AG20443 (cell line): ENCODE data around the gene DOCK4.

Experiments used
- DNase-seq: peaks from one replicate; pipeline ENCODE4 v3.0.0; 2012; ENCODE audit warnings: low spot score, mixed read lengths

DOCK4 gene

GRCh38 chr7:111855842-111856227, 350.4 kb downstream of the DOCK4 start:
- peak; percentile 28 for DNase-seq

GRCh38 chr7:111855161-111855841, 350.9 kb downstream of the DOCK4 start:
- peak; percentile 77 for DNase-seq

- DNase-seq: peak; percentile 27
Measured at GRCh38 chr7:111853201-111853990, 352.8 kb downstream of the DOCK4 start.

GRCh38 chr7:111852081-111852480, 354.1 kb downstream of the DOCK4 start:
- DNase-seq: no peak

GRCh38 chr7:111846898-111847297, 359.3 kb downstream of the DOCK4 start:
- no peak for DNase-seq

GRCh38 chr7:111845853-111846252, 360.3 kb downstream of the DOCK4 start:
- DNase-seq: no peak

- no peak for DNase-seq
Measured at GRCh38 chr7:111844904-111845671, 361.1 kb downstream of the DOCK4 start.

GRCh38 chr7:111842491-111842890, 363.7 kb downstream of the DOCK4 start:
- no peak for DNase-seq

GRCh38 chr7:111841596-111842205, 364.5 kb downstream of the DOCK4 start:
- DNase-seq: no peak

GRCh38 chr7:111840528-111840927, 365.7 kb downstream of the DOCK4 start:
- no peak for DNase-seq

- DNase-seq: no peak
Measured at GRCh38 chr7:111839261-111839660, 366.9 kb downstream of the DOCK4 start.

GRCh38 chr7:111836592-111836991, 369.6 kb downstream of the DOCK4 start:
- no peak for DNase-seq

- peak; percentile 69 for DNase-seq
Measured at GRCh38 chr7:111835066-111835465, 371.1 kb downstream of the DOCK4 start.

- no peak for DNase-seq
Measured at GRCh38 chr7:111834367-111834766, 371.8 kb downstream of the DOCK4 start.

- DNase-seq: no peak
Measured at GRCh38 chr7:111833466-111833865, 372.7 kb downstream of the DOCK4 start.

- DNase-seq: no peak
Measured at GRCh38 chr7:111832174-111832573, 374.0 kb downstream of the DOCK4 start.

- no peak for DNase-seq
Measured at GRCh38 chr7:111829221-111829620, 377.0 kb downstream of the DOCK4 start.

- peak; percentile 30 for DNase-seq
Measured at GRCh38 chr7:111827863-111828504, 378.2 kb downstream of the DOCK4 start.

- no peak for DNase-seq
Measured at GRCh38 chr7:111825046-111825445, 381.2 kb downstream of the DOCK4 start.

GRCh38 chr7:111823826-111824225, 382.4 kb downstream of the DOCK4 start:
- no peak for DNase-seq

GRCh38 chr7:111821046-111821445, 385.2 kb downstream of the DOCK4 start:
- DNase-seq: no peak

GRCh38 chr7:111820621-111821020, 385.6 kb downstream of the DOCK4 start:
- DNase-seq: peak; percentile 23
